ENCODE data around the gene ASCC1. TPM values are rescaled to one million over a fixed set of nuclear protein-coding genes. Genes with fewer than 3 reads are reported as not detected.

ASCC1 gene
- total RNA-seq, 1 donor from 2014 or later: 33.9 TPM

DNA sequence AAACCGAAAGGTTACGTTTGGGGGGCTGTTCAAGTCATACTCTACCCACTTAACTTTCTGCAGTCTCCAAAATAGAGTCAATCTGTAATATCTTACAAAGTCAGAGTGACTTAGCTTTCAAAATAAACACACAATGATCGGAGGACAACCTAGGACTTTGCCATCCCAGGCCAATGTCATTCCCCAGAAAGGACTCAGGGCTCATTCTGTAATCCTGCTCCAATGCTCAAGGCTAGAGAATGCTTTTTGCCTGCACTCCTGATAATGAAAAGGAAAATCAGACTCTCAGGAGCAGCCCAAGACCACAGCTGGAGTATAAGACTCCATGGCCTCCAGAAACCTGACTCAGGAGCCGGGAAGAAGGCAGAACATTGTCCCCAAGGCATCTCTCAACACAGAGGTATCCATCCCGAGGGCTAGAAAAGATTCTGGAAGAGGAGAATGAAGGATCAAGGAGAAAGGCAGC is 28.5 kb upstream of the ASCC1 start:
- Histone ChIP-seq H3K4me3 (ENCODE audit: insufficient read depth, low read depth, low read length) (no peak overlapping the region), H3K9me3 (ENCODE audit: insufficient read depth, low read depth, low read length) (no peaks in the 10 kb centered on the region), H3K4me1 (ENCODE audit: insufficient read depth, low read length) (peaks cover 14% of the 10 kb centered on the region), H3K27me3 (ENCODE audit: insufficient read depth, low read length) (no peaks in the 10 kb centered on the region), H3K9ac (ENCODE audit: low read length) (no peak overlapping the region), H2AFZ (ENCODE audit: low read depth, low read length) (no peak overlapping the region), H3K36me3 (ENCODE audit: insufficient read depth, low read length) (no peaks in the 10 kb centered on the region), H4K20me1 (ENCODE audit: insufficient read depth, low read length) (no peaks in the 10 kb centered on the region), H3K79me2 (ENCODE audit: insufficient read depth, low read length) (no peaks in the 10 kb centered on the region), H3K4me2 (ENCODE audit: low read length) (no peak overlapping the region), H3K27ac (ENCODE audit: low read depth, low read length) (no peak overlapping the region)
- Mint-ChIP-seq H3K27me3 (ENCODE audit: low read depth, unreplicated experiment) (no peaks in the 10 kb centered on the region), H3K36me3 (ENCODE audit: low read depth, unreplicated experiment) (no peaks in the 10 kb centered on the region), H3K27ac (ENCODE audit: unreplicated experiment) (peak overlapping the region; percentile 41), H3K4me1 (ENCODE audit: low read depth, unreplicated experiment) (peaks cover 35% of the 10 kb centered on the region), H3K9me3 (ENCODE audit: unreplicated experiment) (no peaks in the 10 kb centered on the region), H3K4me3 (ENCODE audit: unreplicated experiment) (peak overlapping the region; percentile 4)
- FAIRE-seq (no peak), DNase-seq (ENCODE audit: low read depth) (no peak)
- TF ChIP-seq EZH2 (IDR thresholded peaks at IDR 0.05; ENCODE audit: insufficient read depth, low read length): no peak
- TF ChIP-seq, protein P1, sequence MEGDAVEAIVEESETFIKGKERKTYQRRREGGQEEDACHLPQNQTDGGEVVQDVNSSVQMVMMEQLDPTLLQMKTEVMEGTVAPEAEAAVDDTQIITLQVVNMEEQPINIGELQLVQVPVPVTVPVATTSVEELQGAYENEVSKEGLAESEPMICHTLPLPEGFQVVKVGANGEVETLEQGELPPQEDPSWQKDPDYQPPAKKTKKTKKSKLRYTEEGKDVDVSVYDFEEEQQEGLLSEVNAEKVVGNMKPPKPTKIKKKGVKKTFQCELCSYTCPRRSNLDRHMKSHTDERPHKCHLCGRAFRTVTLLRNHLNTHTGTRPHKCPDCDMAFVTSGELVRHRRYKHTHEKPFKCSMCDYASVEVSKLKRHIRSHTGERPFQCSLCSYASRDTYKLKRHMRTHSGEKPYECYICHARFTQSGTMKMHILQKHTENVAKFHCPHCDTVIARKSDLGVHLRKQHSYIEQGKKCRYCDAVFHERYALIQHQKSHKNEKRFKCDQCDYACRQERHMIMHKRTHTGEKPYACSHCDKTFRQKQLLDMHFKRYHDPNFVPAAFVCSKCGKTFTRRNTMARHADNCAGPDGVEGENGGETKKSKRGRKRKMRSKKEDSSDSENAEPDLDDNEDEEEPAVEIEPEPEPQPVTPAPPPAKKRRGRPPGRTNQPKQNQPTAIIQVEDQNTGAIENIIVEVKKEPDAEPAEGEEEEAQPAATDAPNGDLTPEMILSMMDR (IDR thresholded peaks at IDR 0.05; ENCODE audit: insufficient read depth, low read depth, low read length): no peak

DNA sequence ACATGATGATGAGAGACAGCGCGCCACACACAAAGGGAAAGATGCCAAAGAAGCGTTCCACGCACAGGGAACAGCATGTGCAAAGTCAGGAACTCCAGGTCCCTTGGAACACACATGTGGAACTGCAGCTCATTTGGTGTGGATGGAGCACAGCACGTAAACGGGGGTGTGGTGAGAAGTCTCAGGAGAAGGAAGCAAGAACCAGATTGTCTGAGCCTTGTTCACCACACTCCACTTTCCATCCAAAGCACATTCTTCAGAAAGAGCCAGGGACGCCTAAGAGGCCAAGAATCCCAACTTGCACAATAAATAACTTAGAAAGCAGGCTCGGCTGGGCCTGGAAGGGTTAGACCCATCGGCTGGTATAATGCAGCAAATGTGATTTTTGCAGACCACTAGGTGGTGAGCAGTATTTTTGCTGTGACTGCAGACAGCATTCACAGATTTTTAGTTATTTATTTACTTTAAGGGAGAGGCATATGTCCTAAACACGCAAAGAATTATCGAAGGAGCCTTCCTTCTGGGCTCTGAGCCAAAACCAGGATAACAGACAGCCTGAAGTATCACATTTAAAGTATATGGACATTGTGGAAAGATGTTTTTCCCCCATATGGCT is 27.9 kb upstream of the ASCC1 start:
- no peaks in the 10 kb centered on the region for H3K36me3 Mint-ChIP-seq (ENCODE audit: low read depth, unreplicated experiment)
- Histone ChIP-seq H3K79me2 (ENCODE audit: insufficient read depth, low read length) (no peaks in the 10 kb centered on the region), H3K36me3 (ENCODE audit: insufficient read depth, low read length) (no peaks in the 10 kb centered on the region), H3K27me3 (ENCODE audit: insufficient read depth, low read length) (no peaks in the 10 kb centered on the region), H3K9me3 (ENCODE audit: insufficient read depth, low read depth, low read length) (no peaks in the 10 kb centered on the region), H3K4me1 (ENCODE audit: insufficient read depth, low read length) (peaks cover 14% of the 10 kb centered on the region), H3K9ac (ENCODE audit: low read length) (no peak overlapping the region), H2AFZ (ENCODE audit: low read depth, low read length) (no peak overlapping the region), H4K20me1 (ENCODE audit: insufficient read depth, low read length) (no peaks in the 10 kb centered on the region), H3K4me2 (ENCODE audit: low read length) (no peak overlapping the region), H3K27ac (ENCODE audit: low read depth, low read length) (no peak overlapping the region), H3K4me3 (ENCODE audit: insufficient read depth, low read depth, low read length) (no peak overlapping the region)
- FAIRE-seq (no peak), DNase-seq (ENCODE audit: low read depth) (peak; percentile 70)
- no peaks in the 10 kb centered on the region for H3K27me3 Mint-ChIP-seq (ENCODE audit: low read depth, unreplicated experiment)
- H3K4me3 Mint-ChIP-seq (ENCODE audit: unreplicated experiment): peak overlapping the region; percentile 4
- peak overlapping the region; percentile 41 for H3K27ac Mint-ChIP-seq (ENCODE audit: unreplicated experiment)
- H3K4me1 Mint-ChIP-seq (ENCODE audit: low read depth, unreplicated experiment): peaks cover 35% of the 10 kb centered on the region
- H3K9me3 Mint-ChIP-seq (ENCODE audit: unreplicated experiment): no peaks in the 10 kb centered on the region
- no peak for TF ChIP-seq EZH2 (IDR thresholded peaks at IDR 0.05; ENCODE audit: insufficient read depth, low read length)
- TF ChIP-seq, protein P1 (IDR thresholded peaks at IDR 0.05; ENCODE audit: insufficient read depth, low read depth, low read length): peak; percentile 14

DNA sequence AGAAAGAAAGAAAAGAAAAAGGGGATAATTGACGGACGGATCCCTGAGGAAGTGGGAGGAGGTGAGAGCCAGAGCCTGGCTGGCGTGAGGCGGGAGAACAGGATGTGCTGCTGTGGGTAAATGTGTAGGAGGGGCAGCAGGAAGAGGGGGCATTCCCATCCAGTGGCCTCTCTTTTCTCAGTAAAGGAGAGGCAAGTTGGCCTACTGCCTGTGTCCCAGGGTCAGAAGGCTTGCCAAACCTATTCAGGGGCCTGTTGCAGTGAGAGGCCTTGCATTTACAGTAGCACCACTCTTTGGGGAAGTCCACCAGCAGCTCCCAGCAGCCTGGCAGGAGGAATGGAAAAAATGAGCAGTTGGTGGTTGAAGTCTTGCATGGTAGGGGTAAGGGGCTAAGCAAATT is 26.6 kb upstream of the ASCC1 start:
- peak overlapping the region; percentile 56 for H2AFZ ChIP-seq (ENCODE audit: low read depth, low read length)
- no peak overlapping the region for H3K9ac ChIP-seq (ENCODE audit: low read length)
- H3K36me3 ChIP-seq (ENCODE audit: insufficient read depth, low read length): no peaks in the 10 kb centered on the region
- no peaks in the 10 kb centered on the region for H4K20me1 ChIP-seq (ENCODE audit: insufficient read depth, low read length)
- H3K27me3 Mint-ChIP-seq (ENCODE audit: low read depth, unreplicated experiment): no peaks in the 10 kb centered on the region
- FAIRE-seq: no peak
- H3K27ac ChIP-seq (ENCODE audit: low read depth, low read length): no peak overlapping the region
- no peaks in the 10 kb centered on the region for H3K36me3 Mint-ChIP-seq (ENCODE audit: low read depth, unreplicated experiment)
- no peaks in the 10 kb centered on the region for H3K27me3 ChIP-seq (ENCODE audit: insufficient read depth, low read length)
- H3K4me3 Mint-ChIP-seq (ENCODE audit: unreplicated experiment): no peak overlapping the region
- H3K4me2 ChIP-seq (ENCODE audit: low read length): no peak overlapping the region
- no peaks in the 10 kb centered on the region for H3K79me2 ChIP-seq (ENCODE audit: insufficient read depth, low read length)
- TF ChIP-seq EZH2 (IDR thresholded peaks at IDR 0.05; ENCODE audit: insufficient read depth, low read length): no peak
- TF ChIP-seq, protein P1 (IDR thresholded peaks at IDR 0.05; ENCODE audit: insufficient read depth, low read depth, low read length): no peak
- H3K9me3 ChIP-seq (ENCODE audit: insufficient read depth, low read depth, low read length): no peaks in the 10 kb centered on the region
- no peak overlapping the region for H3K4me3 ChIP-seq (ENCODE audit: insufficient read depth, low read depth, low read length)
- H3K4me1 ChIP-seq (ENCODE audit: insufficient read depth, low read length): peaks cover 10% of the 10 kb centered on the region
- peak; percentile 64 for DNase-seq (ENCODE audit: low read depth)
- peak overlapping the region; percentile 66 for H3K27ac Mint-ChIP-seq (ENCODE audit: unreplicated experiment)
- H3K9me3 Mint-ChIP-seq (ENCODE audit: unreplicated experiment): no peaks in the 10 kb centered on the region
- peaks cover 24% of the 10 kb centered on the region for H3K4me1 Mint-ChIP-seq (ENCODE audit: low read depth, unreplicated experiment)
